Epithelial cell of esophagus (primary cell): ENCODE data around the gene PLSCR4.

ENCODE experiments used
- DNase-seq: peaks from one replicate; pipeline ENCODE4 v3.0.0; 2010; ENCODE audit warnings: low read depth
- H3K4me3 ChIP-seq: 2 replicates; pipeline ENCODE4 v1.5.1; 2011; ENCODE audit warnings: mild to moderate bottlenecking, low read length, control low read depth
- TF ChIP-seq, protein P1 (sequence below): IDR thresholded peaks from 2 replicates; pipeline ENCODE4 v1.5.1; 2011; ENCODE audit warnings: low read depth, mild to moderate bottlenecking, low read length, control low read depth, inconsistent platforms; ENCODE audit not compliant: insufficient read depth; ENCODE audit errors: missing control alignments

The PLSCR4 gene

DNA sequence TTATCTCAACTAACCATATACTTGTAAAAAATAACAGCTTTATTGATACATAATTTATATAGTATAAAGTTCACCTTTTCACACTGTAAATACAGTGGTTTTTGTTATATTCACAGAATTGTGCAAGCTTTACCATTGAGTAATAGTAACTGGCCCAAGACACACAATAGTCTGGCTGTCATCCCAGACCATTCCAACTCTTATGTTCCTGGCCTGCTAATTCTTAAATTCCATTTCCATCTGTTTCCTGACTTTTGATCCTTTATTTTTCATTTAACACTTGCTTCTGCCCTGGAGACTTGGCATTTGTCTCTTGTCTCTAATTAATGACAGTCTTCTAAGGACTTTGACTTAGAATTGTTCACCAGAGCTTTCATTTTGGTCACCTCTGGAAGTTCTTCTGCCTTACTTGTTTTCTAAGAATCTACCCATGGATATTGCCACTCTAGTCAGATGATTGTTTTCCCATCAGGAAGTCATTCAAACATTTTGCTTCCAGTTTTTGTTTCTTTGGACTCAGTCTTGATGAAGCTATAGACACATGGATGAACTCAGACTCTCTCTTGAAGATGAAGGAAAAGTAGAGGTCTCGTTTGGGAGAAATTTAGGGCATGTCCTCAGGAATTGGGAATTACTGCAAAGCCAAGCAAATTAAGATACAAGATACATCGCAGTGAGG, 27.2 kb upstream of the PLSCR4 start:
- DNase-seq, result peak; percentile 54
- H3K4me3 ChIP-seq, result no peak overlapping the region
- TF ChIP-seq, protein P1, sequence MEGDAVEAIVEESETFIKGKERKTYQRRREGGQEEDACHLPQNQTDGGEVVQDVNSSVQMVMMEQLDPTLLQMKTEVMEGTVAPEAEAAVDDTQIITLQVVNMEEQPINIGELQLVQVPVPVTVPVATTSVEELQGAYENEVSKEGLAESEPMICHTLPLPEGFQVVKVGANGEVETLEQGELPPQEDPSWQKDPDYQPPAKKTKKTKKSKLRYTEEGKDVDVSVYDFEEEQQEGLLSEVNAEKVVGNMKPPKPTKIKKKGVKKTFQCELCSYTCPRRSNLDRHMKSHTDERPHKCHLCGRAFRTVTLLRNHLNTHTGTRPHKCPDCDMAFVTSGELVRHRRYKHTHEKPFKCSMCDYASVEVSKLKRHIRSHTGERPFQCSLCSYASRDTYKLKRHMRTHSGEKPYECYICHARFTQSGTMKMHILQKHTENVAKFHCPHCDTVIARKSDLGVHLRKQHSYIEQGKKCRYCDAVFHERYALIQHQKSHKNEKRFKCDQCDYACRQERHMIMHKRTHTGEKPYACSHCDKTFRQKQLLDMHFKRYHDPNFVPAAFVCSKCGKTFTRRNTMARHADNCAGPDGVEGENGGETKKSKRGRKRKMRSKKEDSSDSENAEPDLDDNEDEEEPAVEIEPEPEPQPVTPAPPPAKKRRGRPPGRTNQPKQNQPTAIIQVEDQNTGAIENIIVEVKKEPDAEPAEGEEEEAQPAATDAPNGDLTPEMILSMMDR, result no peak

GRCh38 chr3:146275476-146275875, 24.6 kb upstream of the PLSCR4 start:
- H3K4me3 ChIP-seq, result no peak overlapping the region
- TF ChIP-seq, protein P1, result no peak
- DNase-seq, result no peak

DNA sequence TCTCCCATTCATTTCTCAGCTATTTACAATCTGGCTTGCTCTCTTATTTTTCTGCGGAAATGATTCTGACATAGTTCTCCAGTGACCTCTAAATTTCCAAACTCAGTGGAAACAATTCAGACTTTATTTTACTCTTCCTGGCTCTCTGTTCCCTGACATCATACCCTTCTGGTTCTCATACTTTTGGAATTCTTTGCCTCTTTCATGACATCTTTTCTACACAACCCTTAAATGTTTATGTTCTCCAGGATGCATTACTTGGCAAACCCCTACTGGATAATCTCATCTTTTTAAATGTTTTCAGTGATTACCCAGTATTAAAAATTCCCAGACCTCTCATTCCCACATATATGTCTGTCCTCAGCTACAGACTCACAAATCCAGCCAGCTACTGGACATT, 23.9 kb upstream of the PLSCR4 start:
- no peak for DNase-seq
- TF ChIP-seq, protein P1, result no peak
- no peak overlapping the region for H3K4me3 ChIP-seq

DNA sequence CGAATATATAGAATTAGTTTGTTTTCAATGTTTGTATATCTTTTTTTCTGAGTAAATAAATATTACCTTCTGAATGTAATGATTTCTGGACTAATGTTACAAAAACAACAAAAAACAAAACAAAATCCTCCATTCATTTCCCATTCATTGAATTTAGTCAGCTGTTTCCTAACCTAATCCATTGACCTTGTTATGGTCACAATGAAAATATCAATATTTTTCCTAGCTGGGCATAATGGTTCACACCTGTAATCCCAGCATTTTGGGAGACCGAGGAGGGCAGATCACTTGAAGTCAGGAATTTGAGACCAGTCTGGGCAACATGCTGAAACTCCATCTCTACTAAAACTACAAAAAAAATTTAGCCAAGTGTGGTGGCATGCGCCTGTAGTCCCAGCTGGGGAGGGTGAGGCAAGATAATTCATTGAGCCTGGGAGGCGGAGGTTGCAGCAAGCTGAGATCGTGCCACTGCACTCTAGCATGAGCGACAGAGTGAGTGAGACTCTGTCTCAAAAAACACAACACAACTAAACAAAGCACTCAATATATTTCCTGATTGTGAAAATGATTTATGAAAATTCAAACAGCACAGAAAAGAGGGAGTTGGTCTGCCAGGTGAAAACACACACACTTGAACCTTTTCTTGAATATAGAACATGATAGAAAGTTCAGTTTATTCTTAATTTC, 23.0 kb upstream of the PLSCR4 start:
- DNase-seq, result no peak
- TF ChIP-seq, protein P1, result no peak
- H3K4me3 ChIP-seq, result no peak overlapping the region

DNA sequence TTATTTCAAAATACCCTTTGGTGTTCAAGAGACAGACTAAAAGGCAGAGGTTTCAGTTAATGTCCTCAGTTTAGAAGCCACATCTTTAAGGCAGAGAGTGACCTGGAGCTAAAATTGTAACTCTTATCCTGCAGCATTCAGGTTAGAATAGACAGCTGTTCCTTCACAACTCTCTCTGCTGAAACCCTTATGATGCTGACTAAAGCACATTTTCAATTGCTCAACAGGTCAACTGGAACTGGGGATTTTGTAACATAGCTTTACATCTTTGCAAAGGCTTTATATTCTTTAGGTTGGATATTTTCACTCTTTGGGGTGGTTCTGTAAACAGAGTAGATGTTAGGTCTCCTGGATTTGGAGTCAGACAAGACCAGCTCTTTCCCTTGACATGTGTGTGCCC, 20.3 kb upstream of the PLSCR4 start:
- TF ChIP-seq, protein P1, result no peak
- no peak overlapping the region for H3K4me3 ChIP-seq
- no peak for DNase-seq

- no peak overlapping the region for H3K4me3 ChIP-seq
- DNase-seq, result no peak
- TF ChIP-seq, protein P1, result no peak
These were observed 18.4 kb upstream of the PLSCR4 start for GRCh38 chr3:146269271-146269670.

DNA sequence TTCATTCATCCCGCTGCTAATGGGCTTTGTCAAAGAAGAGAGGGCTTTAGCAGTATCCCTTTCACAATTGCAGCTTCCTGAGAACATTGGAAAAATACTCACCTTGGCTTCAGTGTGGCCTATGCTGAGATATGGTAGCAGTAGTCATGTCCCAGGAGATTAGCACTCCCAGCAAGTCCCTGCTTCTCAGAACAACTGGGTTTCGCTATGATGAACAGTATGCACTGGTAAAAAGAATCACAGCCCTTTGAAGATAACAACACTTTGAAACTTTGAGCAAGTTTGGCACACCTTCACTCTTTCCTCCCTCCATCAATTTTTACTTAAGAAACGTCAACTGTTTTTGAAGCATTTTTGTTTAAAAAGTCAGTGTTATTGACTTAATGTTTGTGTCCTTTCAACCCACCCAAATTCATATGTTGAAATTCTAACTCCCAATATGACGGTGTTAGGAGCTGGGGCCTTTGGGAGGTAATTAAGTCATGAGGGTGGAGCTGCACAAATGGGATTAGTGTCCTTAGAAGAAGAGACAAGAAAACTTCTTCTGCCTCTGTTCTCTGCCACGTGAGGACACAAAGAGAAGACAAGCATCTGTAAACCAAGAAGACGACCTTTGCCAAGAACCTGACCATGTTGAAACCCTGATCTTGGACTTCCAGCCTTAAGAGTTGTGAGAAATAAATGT, 17.8 kb upstream of the PLSCR4 start:
- DNase-seq, result no peak
- H3K4me3 ChIP-seq, result no peak overlapping the region
- TF ChIP-seq, protein P1, result no peak
